Psoas muscle (tissue), 8 donors: ENCODE results near the gene C2CD2. TPM values are rescaled to one million over a fixed set of nuclear protein-coding genes. Genes with fewer than 3 reads are reported as not detected.

ENCODE experiments used
- ATAC-seq, 4 donors: fragments of 200-7000 bp; cut with Tn5 transposase; one replicate each; pipeline ENCODE4 v1.9.1; 2020; ENCODE audit warnings: moderate library complexity in 3 of 4, mild to moderate bottlenecking in 2 of 4
- DNase-seq, 2 donors: peaks; one replicate each; pipeline ENCODE4 v3.0.0-alpha.2; 2020
- H3K27ac ChIP-seq: fragments of 200-600 bp; one replicate; pipeline ENCODE4 v1.8.0; 2022
- H3K27me3 ChIP-seq, 3 donors: fragments of 200-600 bp in 1 of 3; one replicate each; pipeline versions ENCODE4 v1.6.1 to v1.8.0; 2013 to 2022; ENCODE audit warnings: low read length in 2 of 3, mild to moderate bottlenecking in 2 of 3, moderate library complexity in 1 of 3; ENCODE audit not compliant: insufficient read depth in 3 of 3
- H3K36me3 ChIP-seq, 2 donors: fragments of 200-600 bp in 1 of 2; one replicate each; pipeline versions ENCODE4 v1.6.1 to v1.8.0; 2013 to 2022; ENCODE audit warnings: low read depth in 1 of 2, mild to moderate bottlenecking in 1 of 2, moderate library complexity in 1 of 2; ENCODE audit not compliant: insufficient read depth in 1 of 2
- H3K4me1 ChIP-seq: fragments of 200-600 bp; one replicate; pipeline ENCODE4 v1.8.0; 2022
- H3K4me3 ChIP-seq: fragments of 200-600 bp; one replicate; pipeline ENCODE4 v1.8.0; 2022; ENCODE audit warnings: mild to moderate bottlenecking
- H3K9me3 ChIP-seq: fragments of 200-600 bp; one replicate; pipeline ENCODE4 v1.8.0; 2022
- CTCF ChIP-seq: fragments of 200-600 bp; IDR thresholded peaks from one replicate; pipeline ENCODE4 v1.8.0; 2022; ENCODE audit warnings: antibody characterized with exemption
- WGBS, 3 donors: extraction: QIAGEN DNeasy Blood & Tissue Kit; methylation state at CpG; one replicate each; pipeline versions ENCODE4 v1.1.6 to v1.1.7; 2013; 5-methylcytosine and 5-hydroxymethylcytosine counted together
- intact Hi-C, 2 donors: fragments of 100-400 bp; cut with DNase I; formaldehyde crosslinking; loops; one replicate each; pipeline versions ENCODE4 v1.11.0 to v1.14.2; 2022
- polyA plus RNA-seq, 3 donors: library from polyadenylated mRNA; stranded (reverse); fragments of 200-250 nt; gene quantifications; one replicate each; pipeline ENCODE4 v1.2.3, GENCODE V29; 2013
- total RNA-seq, 4 donors: library from RNA; stranded (reverse); fragmentation: NEBNext Ultra II Directional in 2 of 4; extraction: Animal tissue kit (Norgen Biotek cat#: 25700) in 2 of 4; gene quantifications; one replicate each; pipeline versions ENCODE4 v1.2.1 to v1.2.4, GENCODE V29; 2021 to 2023
- donor health status: healthy with polysubstance abuse.
- donor health status: DM: no; HTN: no; CAD: no; lungs with moderate emphysema.
- donor health status: Bipolar disorder and iron deficiency.
- donor health status: healthy.
- donor health status: DM: yes; HTN: yes; CAD: no.
- donor health status: DM: no; HTN: no; CAD: no.
- donor health status: DM: no; HTN: no; CAD: no.
- donor health status: DM: yes; HTN: yes; CAD: no.

The C2CD2 gene
- total and polyA plus RNA-seq, 7 donors = 1.6 to 6.6 (median 3.2) TPM

GRCh38 chr21:41985662-41986416 is 32.0 kb upstream of the C2CD2 start:
- H3K4me1 ChIP-seq = no peaks in the 10 kb centered on the region
- intact Hi-C loops = no loop called here
- H3K27me3 ChIP-seq = no peaks in the 10 kb centered on the region
- DNase-seq = no peak
- no peak for ATAC-seq
- H3K4me3 ChIP-seq = no peak overlapping the region
- H3K9me3 ChIP-seq = no peaks in the 10 kb centered on the region
- 46 to 64% (median 46%) methylated on average over 6 of the region's 6 CpGs for WGBS, 3 donors
- no peak overlapping the region for H3K27ac ChIP-seq
- TF ChIP-seq CTCF = no peak
- peaks cover 0 to 9% of the 10 kb centered on the region in 2 donors for H3K36me3 ChIP-seq

GRCh38 chr21:41983229-41983628 is 29.4 kb upstream of the C2CD2 start:
- WGBS, 3 donors = 98 to 100% (median 100%) methylated on average over 1 of the region's 1 CpG
- no peak for ATAC-seq
- H3K36me3 ChIP-seq = no peaks in the 10 kb centered on the region

GRCh38 chr21:41980561-41980960 is 26.7 kb upstream of the C2CD2 start:
- DNase-seq = no peak
- Histone ChIP-seq H3K4me3 (no peak overlapping the region), H3K27me3 (no peaks in the 10 kb centered on the region), H3K9me3 (no peaks in the 10 kb centered on the region), H3K4me1 (no peaks in the 10 kb centered on the region), H3K27ac (no peak overlapping the region), H3K36me3 (no peaks in the 10 kb centered on the region)
- no peak for ATAC-seq
- intact Hi-C loops = no loop called here
- TF ChIP-seq CTCF = no peak

More at GRCh38 chr21:41983229-41983628, 29.4 kb upstream of the C2CD2 start:
- no peak for DNase-seq
- Histone ChIP-seq H3K9me3 (no peaks in the 10 kb centered on the region), H3K4me3 (no peak overlapping the region), H3K27ac (no peak overlapping the region), H3K4me1 (no peaks in the 10 kb centered on the region), H3K27me3 (no peaks in the 10 kb centered on the region)
- intact Hi-C loops = no loop called here
- TF ChIP-seq CTCF = no peak

DNA sequence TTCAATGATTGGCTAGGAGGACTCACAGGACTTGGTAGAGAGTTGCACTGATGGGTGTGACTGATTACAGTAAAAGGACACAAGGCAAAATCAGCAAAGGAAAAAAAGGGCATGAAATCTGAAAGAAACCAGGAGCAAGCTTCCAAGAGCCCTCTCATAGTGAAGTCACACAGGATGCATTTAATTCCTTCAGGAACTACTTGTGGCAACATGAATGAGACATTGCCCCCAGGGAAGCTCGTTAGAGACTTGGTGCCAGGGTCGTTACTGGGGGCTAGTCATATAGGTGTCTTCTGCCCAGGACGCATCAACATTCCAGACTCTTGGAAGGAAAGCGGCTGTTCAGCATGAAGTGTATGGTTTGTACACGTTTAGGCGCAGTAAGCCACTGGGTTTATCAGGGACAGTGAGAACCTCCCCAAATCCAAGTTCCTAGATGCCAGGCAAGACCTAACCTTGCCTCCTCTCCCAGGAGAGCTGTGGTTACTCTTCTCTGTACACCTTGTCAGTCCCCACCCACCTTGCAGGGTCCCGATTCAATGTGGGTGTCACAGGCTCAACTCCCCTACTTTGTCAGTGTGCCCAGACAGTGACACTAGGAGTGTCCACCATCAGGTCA is 26.0 kb upstream of the C2CD2 start:
- 68 to 82% (median 79%) methylated on average over 7 of the region's 7 CpGs for WGBS, 3 donors
- TF ChIP-seq CTCF = no peak
- DNase-seq = no peak

More for the DNA sequence above, 26.0 kb upstream of the C2CD2 start:
- H3K4me3 ChIP-seq = no peak overlapping the region
- ATAC-seq = no peak
- H3K9me3 ChIP-seq = no peaks in the 10 kb centered on the region
- intact Hi-C loops = no loop called here
- no peaks in the 10 kb centered on the region for H3K4me1 ChIP-seq
- no peak overlapping the region for H3K27ac ChIP-seq
- H3K36me3 ChIP-seq = no peaks in the 10 kb centered on the region
- H3K27me3 ChIP-seq = no peaks in the 10 kb centered on the region
